Karpas-422 (cell line): ENCODE measurements around the gene ABLIM2. TPM values are rescaled to one million over a fixed set of nuclear protein-coding genes. Genes with fewer than 3 reads are reported as not detected.

Source experiments
- DNase-seq: peaks from one replicate; pipeline ENCODE4 v3.0.0-alpha.2; 2015
- H2AFZ ChIP-seq: fragments of 200-600 bp; sonication (generic); 2 replicates; pipeline ENCODE4 v1.6.1; 2014; ENCODE audit warnings: antibody characterized with exemption, low read length, mixed read lengths
- H3K27ac ChIP-seq: fragments of 200-600 bp; sonication (generic); 2 replicates; pipeline ENCODE4 v1.5.1; 2014; ENCODE audit warnings: mild to moderate bottlenecking, low read length, moderate library complexity
- H3K27me3 ChIP-seq: fragments of 200-600 bp; sonication (generic); 2 replicates; pipeline ENCODE4 v1.6.1; 2014; ENCODE audit warnings: low read length, mixed read lengths
- H3K36me3 ChIP-seq: fragments of 200-600 bp; sonication (generic); 2 replicates; pipeline ENCODE4 v1.6.1; 2014; ENCODE audit warnings: low read length, mixed read lengths; ENCODE audit not compliant: insufficient read depth
- H3K4me1 ChIP-seq: fragments of 200-600 bp; sonication (generic); 2 replicates; pipeline ENCODE4 v1.6.1; 2014; ENCODE audit warnings: mild to moderate bottlenecking, low read length, mixed read lengths
- H3K4me2 ChIP-seq: fragments of 200-600 bp; sonication (generic); 2 replicates; pipeline ENCODE4 v1.6.1; 2014; ENCODE audit warnings: low read length, low read depth, mild to moderate bottlenecking; ENCODE audit not compliant: poor library complexity, severe bottlenecking
- H3K4me3 ChIP-seq: fragments of 200-600 bp; sonication (generic); 2 replicates; pipeline ENCODE4 v1.5.1; 2014; ENCODE audit warnings: mild to moderate bottlenecking, antibody characterized with exemption, low read length, mixed read lengths
- H3K79me2 ChIP-seq: fragments of 200-600 bp; sonication (generic); 2 replicates; pipeline ENCODE4 v1.6.1; 2014; ENCODE audit warnings: mild to moderate bottlenecking, low read length, mixed read lengths
- H3K9ac ChIP-seq: fragments of 200-600 bp; sonication (generic); 2 replicates; pipeline ENCODE4 v1.6.0; 2014; ENCODE audit warnings: low read length
- H3K9me2 ChIP-seq: fragments of 200-600 bp; sonication (generic), shearing (Covaris generic); replicated peaks from 2 replicates; pipeline ENCODE4 v1.6.0; 2014; ENCODE audit warnings: mild to moderate bottlenecking, low read length, moderate library complexity; ENCODE audit not compliant: insufficient read depth
- H3K9me3 ChIP-seq: fragments of 300-700, 200-600 bp; sonication (generic); 2 replicates; pipeline ENCODE4 v1.6.1; 2014; ENCODE audit warnings: low read length, mixed read lengths
- H4K20me1 ChIP-seq: fragments of 200-600 bp; sonication (generic); 2 replicates; pipeline ENCODE4 v1.6.1; 2014; ENCODE audit warnings: mild to moderate bottlenecking, antibody characterized with exemption, low read length, low read depth; ENCODE audit not compliant: insufficient read depth
- total RNA-seq: library from RNA; depleted of rRNA; stranded (reverse); fragments of >200 nt; shearing (Covaris generic); gene quantifications from 2 replicates; pipeline ENCODE4 v1.2.3, GENCODE V29; 2014; ENCODE audit warnings: low replicate concordance

The ABLIM2 gene
- total RNA-seq, 1 experiment from 2014 or later = not detected

- Histone ChIP-seq H3K9ac (no peak overlapping the region), H3K9me3 (no peaks in the 10 kb centered on the region), H3K9me2 (no peaks in the 10 kb centered on the region), H3K4me1 (no peaks in the 10 kb centered on the region), H4K20me1 (no peaks in the 10 kb centered on the region), H2AFZ (no peak overlapping the region), H3K79me2 (no peaks in the 10 kb centered on the region), H3K36me3 (no peaks in the 10 kb centered on the region), H3K27me3 (no peaks in the 10 kb centered on the region), H3K4me3 (no peak overlapping the region), H3K27ac (no peak overlapping the region), H3K4me2 (no peak overlapping the region)
- no peak for DNase-seq
These were observed 144.5 kb downstream of the ABLIM2 start for GRCh38 chr4:8013976-8014726.

DNA sequence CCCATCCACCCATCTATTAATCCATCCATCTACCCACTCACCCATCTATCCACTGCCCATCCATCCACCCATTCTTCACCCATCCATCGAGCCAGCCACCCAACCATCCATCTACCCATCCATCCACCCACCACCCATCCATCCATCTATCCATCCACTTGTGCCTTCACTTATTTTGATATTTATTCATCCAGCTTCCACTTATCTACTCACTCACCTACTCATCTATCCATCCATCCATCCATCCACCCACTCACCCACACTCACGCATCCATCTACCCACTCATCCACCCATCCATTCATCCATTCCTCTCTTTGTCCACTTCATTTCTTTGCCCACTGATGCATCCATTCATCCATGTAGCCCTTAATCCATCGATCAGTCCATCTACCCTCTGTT lies 146.1 kb downstream of the ABLIM2 start:
- Histone ChIP-seq H3K9me3 (no peaks in the 10 kb centered on the region), H3K27me3 (no peaks in the 10 kb centered on the region), H3K4me2 (no peak overlapping the region), H4K20me1 (no peaks in the 10 kb centered on the region; the same call in 1 of the 2 replicates), H2AFZ (no peak overlapping the region), H3K9me2 (no peaks in the 10 kb centered on the region), H3K9ac (no peak overlapping the region), H3K79me2 (no peaks in the 10 kb centered on the region), H3K36me3 (no peaks in the 10 kb centered on the region), H3K27ac (no peak overlapping the region), H3K4me3 (no peak overlapping the region), H3K4me1 (no peaks in the 10 kb centered on the region)
- DNase-seq = no peak

GRCh38 chr4:8010618-8011017 lies 148.0 kb downstream of the ABLIM2 start:
- Histone ChIP-seq H3K27me3 (no peaks in the 10 kb centered on the region), H3K4me3 (no peak overlapping the region), H3K9me2 (no peaks in the 10 kb centered on the region), H3K4me2 (no peak overlapping the region), H2AFZ (no peak overlapping the region), H3K27ac (no peak overlapping the region), H3K4me1 (no peaks in the 10 kb centered on the region), H3K79me2 (no peaks in the 10 kb centered on the region), H3K36me3 (no peaks in the 10 kb centered on the region), H3K9ac (no peak overlapping the region), H4K20me1 (no peaks in the 10 kb centered on the region; the same call in 1 of the 2 replicates), H3K9me3 (no peaks in the 10 kb centered on the region)
- no peak for DNase-seq

DNA sequence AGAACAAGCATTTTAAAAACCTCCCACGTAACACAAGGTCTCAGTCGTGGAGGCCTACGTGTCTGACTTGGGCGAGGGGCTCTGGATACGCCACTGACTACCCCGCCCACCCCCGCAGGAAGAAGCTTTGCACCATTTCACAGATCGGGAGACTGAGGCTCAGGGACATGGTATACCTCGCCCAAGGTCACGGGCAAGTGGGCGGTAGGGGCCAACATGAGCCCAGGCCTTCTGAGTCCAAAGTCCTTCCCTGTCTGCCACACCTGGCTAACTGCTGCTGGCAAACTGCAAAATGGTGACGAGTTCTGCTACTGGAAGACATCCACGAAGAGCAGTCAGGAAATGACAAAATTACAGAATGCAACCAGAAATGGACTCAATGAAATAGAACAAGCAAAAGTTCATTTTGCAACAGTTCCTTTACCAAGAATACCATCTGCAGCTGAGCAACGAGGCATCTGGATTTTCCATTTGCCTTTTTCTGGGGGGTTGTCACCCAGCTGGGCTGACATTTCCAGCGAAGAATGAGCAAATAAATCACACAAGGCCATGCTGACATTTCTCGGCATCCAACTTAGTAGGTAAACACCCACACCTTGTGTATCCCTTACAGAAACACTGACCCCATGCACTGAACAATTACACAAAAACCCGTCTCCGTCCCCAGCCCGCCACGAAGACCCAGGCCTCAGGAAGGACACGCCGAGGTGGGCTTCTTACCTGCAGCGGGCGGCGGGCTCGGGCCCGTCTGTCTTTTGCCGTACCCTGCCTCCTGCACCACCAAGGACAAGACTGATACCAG lies 148.7 kb downstream of the ABLIM2 start:
- no peak overlapping the region for H3K4me2 ChIP-seq
- H3K27ac ChIP-seq = no peak overlapping the region
- H3K79me2 ChIP-seq = no peaks in the 10 kb centered on the region
- H2AFZ ChIP-seq = no peak overlapping the region
- no peak for DNase-seq
- H3K9me3 ChIP-seq = no peaks in the 10 kb centered on the region
- H3K4me3 ChIP-seq = no peak overlapping the region
- no peaks in the 10 kb centered on the region; the same call in 1 of the 2 replicates for H4K20me1 ChIP-seq
- no peaks in the 10 kb centered on the region for H3K27me3 ChIP-seq
- no peaks in the 10 kb centered on the region for H3K36me3 ChIP-seq
- H3K9ac ChIP-seq = no peak overlapping the region
- no peaks in the 10 kb centered on the region for H3K9me2 ChIP-seq
- H3K4me1 ChIP-seq = no peaks in the 10 kb centered on the region

DNA sequence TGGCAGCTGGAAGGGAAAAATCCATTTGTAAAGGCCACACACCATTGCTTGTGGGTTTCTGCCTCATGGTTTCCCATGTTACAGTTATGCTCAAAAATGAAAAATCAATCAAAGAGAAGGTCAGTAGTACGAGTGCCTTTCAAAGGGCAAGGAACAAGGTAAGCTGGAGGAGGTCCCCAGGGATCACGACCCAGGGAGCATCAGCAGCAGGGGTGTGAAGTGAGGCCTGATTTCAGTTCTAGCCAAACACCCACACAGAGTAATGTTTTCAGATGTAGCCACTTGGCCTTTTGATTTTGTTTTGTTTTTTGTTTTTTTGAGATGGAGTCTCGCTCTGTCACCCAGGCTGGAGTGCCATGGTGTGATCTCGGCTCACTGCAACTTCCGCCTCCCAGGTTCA lies 149.5 kb downstream of the ABLIM2 start:
- Histone ChIP-seq H3K9ac (no peak overlapping the region), H3K36me3 (no peaks in the 10 kb centered on the region), H2AFZ (no peak overlapping the region), H3K9me2 (no peaks in the 10 kb centered on the region), H4K20me1 (no peaks in the 10 kb centered on the region; the same call in 1 of the 2 replicates), H3K9me3 (no peaks in the 10 kb centered on the region), H3K4me1 (no peaks in the 10 kb centered on the region), H3K27ac (no peak overlapping the region), H3K27me3 (no peaks in the 10 kb centered on the region), H3K4me3 (no peak overlapping the region), H3K4me2 (no peak overlapping the region), H3K79me2 (no peaks in the 10 kb centered on the region)
- no peak for DNase-seq

GRCh38 chr4:8008391-8008790 lies 150.2 kb downstream of the ABLIM2 start:
- H3K4me2 ChIP-seq = no peak overlapping the region
- no peaks in the 10 kb centered on the region for H3K9me2 ChIP-seq
- H3K9me3 ChIP-seq = no peaks in the 10 kb centered on the region
- no peak for DNase-seq
- no peak overlapping the region for H3K4me3 ChIP-seq
- H3K4me1 ChIP-seq = no peaks in the 10 kb centered on the region
- H3K27ac ChIP-seq = no peak overlapping the region
- H3K79me2 ChIP-seq = no peaks in the 10 kb centered on the region
- no peaks in the 10 kb centered on the region; the same call in 1 of the 2 replicates for H4K20me1 ChIP-seq
- H3K9ac ChIP-seq = no peak overlapping the region
- no peaks in the 10 kb centered on the region for H3K36me3 ChIP-seq
- H3K27me3 ChIP-seq = no peaks in the 10 kb centered on the region
- no peak overlapping the region for H2AFZ ChIP-seq

DNA sequence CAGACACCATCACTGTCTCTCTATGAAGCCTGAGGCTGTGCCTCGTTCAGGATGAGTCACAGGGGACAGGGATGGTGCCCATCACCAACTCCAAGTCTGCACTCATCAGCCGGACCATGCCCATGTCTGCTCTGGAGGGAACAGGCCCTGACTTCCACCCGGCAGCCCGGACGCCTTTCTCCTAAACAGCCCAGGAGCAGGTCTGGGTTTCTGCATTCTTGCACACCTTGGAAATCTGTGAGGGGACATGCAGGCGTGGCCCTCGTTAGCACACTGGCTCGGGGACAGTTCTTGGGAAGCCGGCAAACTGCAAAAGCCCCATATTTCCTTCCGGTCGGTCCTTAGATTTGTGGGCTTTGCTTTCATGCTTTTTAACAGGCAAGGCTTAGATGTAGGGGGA lies 151.0 kb downstream of the ABLIM2 start:
- H3K9me3 ChIP-seq = no peaks in the 10 kb centered on the region
- no peaks in the 10 kb centered on the region for H3K9me2 ChIP-seq
- no peaks in the 10 kb centered on the region for H3K79me2 ChIP-seq
- H3K9ac ChIP-seq = no peak overlapping the region
- DNase-seq = no peak
- H3K36me3 ChIP-seq = no peaks in the 10 kb centered on the region
- no peaks in the 10 kb centered on the region for H3K4me1 ChIP-seq
- H3K27me3 ChIP-seq = no peaks in the 10 kb centered on the region
- H2AFZ ChIP-seq = no peak overlapping the region
- no peak overlapping the region for H3K27ac ChIP-seq
- H4K20me1 ChIP-seq = no peaks in the 10 kb centered on the region; the same call in 1 of the 2 replicates
- H3K4me3 ChIP-seq = no peak overlapping the region
- H3K4me2 ChIP-seq = no peak overlapping the region

- Histone ChIP-seq H4K20me1 (no peaks in the 10 kb centered on the region; the same call in 1 of the 2 replicates), H3K4me3 (no peak overlapping the region), H3K27ac (no peak overlapping the region), H3K36me3 (no peaks in the 10 kb centered on the region), H3K4me1 (no peaks in the 10 kb centered on the region), H3K27me3 (no peaks in the 10 kb centered on the region), H3K4me2 (no peak overlapping the region), H3K9me3 (no peaks in the 10 kb centered on the region), H3K79me2 (no peaks in the 10 kb centered on the region), H2AFZ (no peak overlapping the region), H3K9me2 (no peaks in the 10 kb centered on the region), H3K9ac (no peak overlapping the region)
- no peak for DNase-seq
These were observed 152.1 kb downstream of the ABLIM2 start for GRCh38 chr4:8006471-8006870.
